Activated T-cell treated with anti-CD3 and anti-CD28 coated beads for 24 hours (primary cell): ENCODE data around the gene SYT3.
"Not testable (repeated sequence)": the region's sequence is repeated elsewhere in the genome, so short reads cannot be mapped to it uniquely, and the experiment has no call there.

Source experiments
- DNase-seq: peaks from one replicate; pipeline ENCODE4 v3.0.0-alpha.2; 2020; ENCODE audit warnings: low read depth

Gene SYT3

DNA sequence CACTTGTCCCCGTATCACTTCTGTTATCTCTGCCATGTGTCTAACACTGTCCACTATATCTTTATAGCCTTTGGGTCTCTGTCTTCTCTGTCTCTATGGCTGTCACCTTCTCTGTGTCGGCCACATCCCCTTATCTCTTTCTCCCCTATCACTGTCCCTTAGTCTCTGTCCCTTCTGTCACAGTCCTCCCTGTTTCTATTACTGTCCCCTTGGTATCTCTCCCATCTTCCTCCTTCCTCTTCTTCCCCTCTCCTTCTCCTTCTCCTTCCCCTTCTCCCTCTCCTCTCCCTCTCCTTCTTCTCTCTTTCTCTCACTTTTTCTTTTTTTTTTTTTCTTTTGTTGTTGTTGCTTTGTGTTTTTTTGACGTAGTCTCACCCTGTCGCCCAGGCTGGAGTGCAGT is 36.7 kb downstream of the SYT3 start:
- no peak for DNase-seq

DNA sequence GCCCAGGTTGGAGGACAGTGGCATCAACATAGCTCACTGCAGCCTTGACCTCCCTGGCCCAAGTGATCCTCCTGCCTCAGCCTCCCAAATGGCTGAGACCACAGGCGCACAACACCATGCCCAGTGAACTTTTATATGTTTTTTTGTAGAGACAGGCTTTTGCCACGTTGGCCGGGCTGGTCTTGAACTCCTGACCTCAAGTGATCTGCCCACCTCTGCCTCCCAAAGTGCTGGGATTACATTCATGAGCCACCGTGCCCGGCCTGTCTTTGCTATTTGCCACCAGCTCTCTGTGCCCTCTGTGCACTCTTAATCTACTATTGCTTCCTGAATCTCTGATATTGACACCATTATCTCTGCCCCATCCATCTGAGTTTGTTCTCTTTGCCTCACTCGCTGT is 37.2 kb downstream of the SYT3 start:
- no peak for DNase-seq

DNA sequence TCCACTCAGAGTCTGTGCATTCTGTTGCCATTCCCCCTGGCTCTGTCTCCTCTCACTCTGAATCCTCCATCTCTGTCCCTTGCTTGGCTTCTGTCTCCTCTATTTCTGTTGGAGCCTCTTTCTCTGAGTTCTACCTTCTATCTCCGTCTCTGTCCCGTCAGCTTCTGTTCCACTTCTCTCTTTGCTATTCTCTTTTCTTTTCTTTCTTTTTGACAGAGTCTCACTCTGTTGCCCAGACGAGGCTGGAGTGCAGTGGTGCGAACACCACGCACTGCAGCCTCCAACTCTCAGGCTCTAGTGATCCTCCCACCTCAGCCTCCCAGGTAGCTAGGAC is 37.6 kb downstream of the SYT3 start:
- no peak for DNase-seq

DNA sequence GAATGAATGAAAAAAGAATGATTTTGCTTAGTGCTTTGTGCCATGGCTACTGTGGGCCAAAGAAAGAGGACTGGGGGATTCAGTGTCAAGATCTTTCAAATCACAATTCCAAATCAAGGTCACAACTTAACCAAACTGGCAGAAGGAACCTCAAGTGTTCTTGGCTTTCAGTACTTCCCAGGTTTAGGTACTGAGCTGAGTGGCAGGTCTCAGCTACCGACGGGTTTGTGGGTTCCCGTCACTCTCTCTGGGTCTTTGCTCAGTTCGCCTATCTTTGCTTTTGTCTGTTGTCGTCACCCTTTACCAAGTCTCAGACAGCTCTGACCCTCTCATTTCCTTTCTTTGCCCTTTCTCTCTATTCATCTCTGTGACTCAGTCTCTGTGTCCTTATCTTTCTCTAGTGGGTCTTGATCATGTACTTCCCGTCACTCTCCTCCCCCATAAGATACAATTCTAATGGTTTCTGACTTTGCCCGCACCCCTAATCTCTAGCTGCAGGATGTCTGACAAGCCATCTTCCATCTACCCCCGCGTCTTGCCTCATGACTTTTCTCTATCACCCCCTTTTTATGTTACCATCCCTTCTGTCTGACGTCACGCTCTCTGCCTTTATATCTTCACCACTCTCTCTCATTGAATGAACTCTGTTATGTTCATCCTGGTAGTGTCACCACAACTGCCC is 38.1 kb downstream of the SYT3 start:
- no peak for DNase-seq

DNA sequence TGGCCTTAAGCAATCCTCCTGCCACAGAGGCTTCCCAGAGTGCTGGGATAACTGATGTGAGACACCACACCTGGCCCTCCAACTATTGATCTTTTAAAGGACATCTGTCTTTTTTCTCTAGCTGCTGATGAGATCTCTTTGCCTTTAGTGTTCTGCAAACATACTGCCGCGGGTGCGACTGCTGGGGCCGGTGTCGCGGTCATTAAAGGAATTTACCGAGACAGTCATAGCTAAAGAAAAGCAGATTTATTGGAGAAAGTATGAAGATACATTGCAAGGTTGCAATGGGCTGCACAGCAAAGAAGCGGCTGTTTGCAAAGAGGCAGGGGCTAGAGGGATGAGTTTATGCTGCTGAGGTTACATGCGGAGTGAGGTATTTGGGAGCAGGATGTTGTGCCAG is 40.3 kb downstream of the SYT3 start:
- DNase-seq: no peak

DNA sequence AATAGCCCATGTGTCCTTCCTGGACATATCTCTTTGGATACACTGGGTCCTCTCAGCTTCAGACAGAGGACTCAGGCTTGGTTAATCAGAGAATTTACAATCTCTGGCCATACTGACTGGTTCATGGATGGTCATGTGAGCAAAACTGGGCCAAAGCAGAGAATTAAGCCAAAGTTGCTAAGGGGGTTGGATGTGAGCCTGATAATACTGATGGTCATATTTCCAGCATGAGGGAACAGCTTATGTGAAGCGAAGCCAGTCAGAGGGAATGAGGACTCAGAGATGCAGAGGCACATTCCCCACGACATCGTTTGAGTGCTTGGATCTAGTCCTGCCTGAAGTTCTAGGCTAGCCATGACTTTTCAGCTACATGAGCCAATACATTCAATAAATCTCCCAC is 49.5 kb downstream of the SYT3 start:
- no peak for DNase-seq

DNA sequence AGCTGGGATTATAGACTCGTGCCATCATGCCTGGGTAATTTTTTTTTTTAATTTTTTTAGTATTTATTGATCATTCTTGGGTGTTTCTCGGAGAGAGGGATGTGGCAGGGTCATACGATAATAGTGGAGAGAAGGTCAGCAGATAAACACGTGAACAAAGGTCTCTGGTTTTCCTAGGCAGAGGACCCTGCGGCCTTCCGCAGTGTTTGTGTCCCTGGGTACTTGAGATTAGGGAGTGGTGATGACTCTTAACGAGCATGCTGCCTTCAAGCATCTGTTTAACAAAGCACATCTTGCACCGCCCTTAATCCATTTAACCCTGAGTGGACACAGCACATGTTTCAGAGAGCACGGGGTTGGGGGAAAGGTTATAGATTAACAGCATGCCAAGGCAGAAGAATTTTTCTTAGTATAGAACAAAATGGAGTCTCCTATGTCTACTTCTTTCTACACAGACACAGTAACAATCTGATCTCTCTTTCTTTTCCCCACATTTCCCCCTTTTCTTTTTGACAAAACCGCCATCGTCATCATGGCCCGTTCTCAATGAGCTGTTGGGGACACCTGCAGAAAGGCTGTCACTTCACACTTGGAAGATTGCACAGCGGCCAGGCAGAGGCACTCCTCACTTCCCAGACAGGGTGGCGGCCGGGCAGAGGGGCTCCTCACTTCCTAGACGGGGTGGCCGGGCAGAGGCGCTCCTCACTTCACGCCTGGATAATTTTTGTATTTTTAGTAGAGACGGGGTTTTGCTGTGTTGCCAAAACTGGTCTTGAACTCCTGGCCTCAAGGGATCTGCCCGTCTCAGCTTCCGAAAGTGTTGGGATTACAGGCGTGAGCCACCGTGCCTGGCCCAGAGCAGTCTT is 57.7 kb downstream of the SYT3 start:
- not testable (repeated sequence) for DNase-seq

DNA sequence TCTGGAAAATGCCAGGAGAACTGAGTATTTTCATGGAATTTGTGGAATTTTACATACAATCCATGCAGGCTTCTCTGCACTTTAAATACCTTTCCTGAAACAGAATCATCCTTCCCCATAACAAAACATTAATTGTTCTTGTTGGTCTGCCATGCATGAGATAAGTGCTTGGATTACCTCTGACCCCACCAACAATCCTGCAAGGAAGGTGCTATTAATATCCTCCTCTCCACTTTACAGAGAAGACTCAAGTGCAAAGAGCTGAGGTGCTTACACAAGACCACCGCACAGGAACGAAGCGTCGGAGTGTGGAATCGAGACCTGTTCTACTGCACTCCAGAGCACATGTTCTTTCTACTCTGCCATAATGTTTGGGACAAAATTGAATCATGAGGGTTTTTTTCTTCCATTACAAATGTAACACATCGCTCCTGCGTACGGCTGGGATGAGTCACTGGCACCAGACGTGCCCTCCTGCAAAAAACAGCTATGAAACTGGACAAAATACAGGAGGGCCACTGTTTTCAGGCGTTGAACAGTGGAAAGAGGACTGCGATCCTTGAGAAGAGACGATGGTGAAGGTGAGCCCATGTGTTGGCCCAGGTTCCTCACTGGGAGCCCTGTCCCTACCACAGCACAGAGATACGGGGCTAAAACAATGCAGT is 58.6 kb downstream of the SYT3 start:
- no peak for DNase-seq

DNA sequence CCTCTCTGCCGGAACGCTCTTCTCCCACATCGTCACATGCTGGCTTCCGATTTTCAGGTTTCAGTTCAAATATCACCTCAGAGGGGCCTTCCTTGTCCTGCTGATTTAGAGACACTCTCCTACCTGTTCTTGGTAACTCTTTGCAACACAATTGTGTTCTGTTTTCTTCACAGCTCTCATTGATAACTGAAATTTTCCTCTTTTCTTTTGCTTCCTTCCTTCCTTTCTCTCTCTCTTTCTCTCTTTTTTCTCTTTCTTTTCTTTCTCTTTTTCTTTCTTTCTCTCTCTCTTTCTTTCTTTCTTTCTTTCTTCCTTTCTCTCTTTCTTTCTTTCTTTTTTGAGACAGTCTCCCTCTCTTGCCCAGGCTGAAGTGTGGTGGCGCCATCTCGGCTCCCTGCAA is 59.4 kb downstream of the SYT3 start:
- DNase-seq: no peak

DNA sequence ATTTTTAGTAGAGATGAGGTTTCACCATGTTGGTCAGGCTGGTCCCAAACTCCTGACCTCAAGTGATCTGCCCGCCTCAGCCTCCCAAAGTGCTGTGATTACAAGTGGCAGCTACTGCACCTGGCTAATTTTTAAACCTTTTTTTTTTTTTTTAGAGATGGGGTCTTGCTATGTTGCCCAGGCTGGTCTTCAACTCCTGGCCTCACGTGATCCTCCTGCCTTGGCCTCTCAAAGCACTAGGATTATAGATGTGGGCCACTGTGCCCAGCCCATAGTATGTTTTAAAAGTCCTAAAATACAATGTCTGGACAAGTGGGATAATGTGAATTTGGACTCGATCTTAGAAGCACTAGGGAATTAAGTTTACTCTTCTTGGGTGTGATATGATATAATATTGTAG is 62.9 kb downstream of the SYT3 start:
- DNase-seq: not testable (repeated sequence)

DNA sequence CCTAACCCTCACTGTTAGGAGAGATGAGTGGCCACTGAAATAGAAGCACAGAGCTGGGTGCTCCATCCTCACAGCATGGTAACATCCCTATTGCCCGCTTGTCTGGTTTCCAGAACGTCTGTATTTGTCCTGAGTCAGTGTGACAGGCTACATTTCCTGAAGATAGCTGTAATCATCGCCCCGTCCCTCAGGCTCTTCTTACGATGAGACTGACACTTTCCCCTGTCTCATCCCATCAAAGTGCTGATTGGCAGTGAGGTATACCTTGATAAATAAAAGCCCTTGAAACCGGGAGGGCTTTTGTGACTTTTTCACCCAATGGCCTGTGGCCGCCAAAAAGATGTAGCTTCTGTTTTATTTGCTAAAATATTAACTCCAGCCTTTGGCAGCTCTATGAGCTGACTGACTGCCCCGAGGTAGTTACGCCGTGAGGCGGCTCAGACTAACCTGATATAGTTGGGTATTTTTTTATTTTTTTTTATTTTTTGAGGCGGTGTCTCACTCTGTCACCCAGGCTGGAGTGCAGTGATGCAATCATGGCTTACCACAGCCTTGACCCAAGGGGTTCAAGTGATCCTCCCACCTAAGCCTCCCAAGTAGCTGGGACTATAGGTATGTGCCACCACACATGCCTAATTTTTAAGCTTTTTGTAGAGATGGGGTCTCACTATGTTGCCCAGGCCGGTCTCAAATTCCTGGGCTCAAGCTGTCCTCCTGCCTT is 65.8 kb downstream of the SYT3 start:
- DNase-seq: no peak
